Right lobe of liver (tissue), 4 donors: ENCODE data around the gene DLG1.

Experiments used
- CTCF ChIP-seq, 4 donors: fragments of 200-600 bp in 3 of 4; fragments of 450-650 bp in 1 of 4; IDR thresholded peaks; one replicate each; pipeline versions ENCODE4 v1.5.1 to v1.8.0; 2016 to 2022; ENCODE audit warnings: antibody characterized with exemption in 4 of 4, mild to moderate bottlenecking in 2 of 4
- POLR2A ChIP-seq: fragments of 450-650 bp; IDR thresholded peaks from one replicate; pipeline ENCODE4 v1.6.1; 2017; ENCODE audit warnings: antibody characterized with exemption, mild to moderate bottlenecking
- donor health status: DM: no; HTN: no; CAD: no.
- donor health status: DM: no; HTN: no; CAD: no.
- donor health status: DM: no; HTN: yes; CAD: no.

GRCh38 chr3:197144188-197144587, 154.2 kb downstream of the DLG1 start:
- no peak for TF ChIP-seq CTCF (IDR thresholded peaks at IDR 0.05)
- TF ChIP-seq POLR2A = no peak
